ENCODE data around the gene LRRK2. TPM values are rescaled to one million over a fixed set of nuclear protein-coding genes. Genes with fewer than 3 reads are reported as not detected.
A peak's percentile ranks its signal among the peaks of the same experiment; 100 is the strongest.

The LRRK2 gene
- total and polyA plus RNA-seq, 8 donors = 2.5 to 11.2 (median 8.1) TPM

- intact Hi-C loops (cut with DNase I) = no loop called here
- DNase-seq = no peak
- no peak overlapping the region for H3K27ac ChIP-seq
- H3K4me1 ChIP-seq = peaks cover 0 to 12% (median 10%) of the 10 kb centered on the region in 3 donors
- H3K9me3 ChIP-seq = no peaks in the 10 kb centered on the region
- WGBS, 2 donors = 46 to 75% methylated on average over 4 of the region's 4 CpGs
- no peaks in the 10 kb centered on the region for H3K27me3 ChIP-seq
- no peaks in the 10 kb centered on the region for H3K36me3 ChIP-seq
- no peak for ATAC-seq
- TF ChIP-seq CTCF (IDR thresholded peaks at IDR 0.05) = no peak
- no peak overlapping the region for H3K4me3 ChIP-seq
- FAIRE-seq = no peak
These were observed 118.3 kb downstream of the LRRK2 start for GRCh38 chr12:40343124-40343523.

- no peak overlapping the region for H3K27ac ChIP-seq
- no peak for FAIRE-seq
- peaks cover 0 to 5% (median 3%) of the 10 kb centered on the region in 3 donors for H3K4me1 ChIP-seq
- WGBS, 2 donors = 13 to 26% methylated on average over 1 of the region's 1 CpG
- no peaks in the 10 kb centered on the region for H3K36me3 ChIP-seq
- DNase-seq = no peak
- H3K9me3 ChIP-seq = no peaks in the 10 kb centered on the region
- no peak for TF ChIP-seq CTCF (IDR thresholded peaks at IDR 0.05)
- H3K4me3 ChIP-seq = no peak overlapping the region
- no peaks in the 10 kb centered on the region for H3K27me3 ChIP-seq
- no peak for ATAC-seq
- intact Hi-C loops (cut with DNase I) = no loop called here
These were observed 119.5 kb downstream of the LRRK2 start for GRCh38 chr12:40344312-40344711.

- intact Hi-C loops (cut with DNase I) = no loop called here
- 69 to 78% methylated on average over 1 of the region's 1 CpG for WGBS, 2 donors
- Histone ChIP-seq H3K36me3 (peaks cover 0 to 5% (median 0%) of the 10 kb centered on the region in 3 donors), H3K27me3 (no peaks in the 10 kb centered on the region), H3K4me1 (no peaks in the 10 kb centered on the region), H3K9me3 (no peaks in the 10 kb centered on the region), H3K27ac (no peak overlapping the region), H3K4me3 (no peak overlapping the region)
- ATAC-seq = peak in 2 of 4 donors; percentile 15 to 38
- no peak for TF ChIP-seq CTCF (IDR thresholded peaks at IDR 0.05)
- DNase-seq = no peak
- FAIRE-seq = no peak
These were observed 127.2 kb downstream of the LRRK2 start for GRCh38 chr12:40351976-40352375.

- ATAC-seq = no peak
These were observed 150.3 kb downstream of the LRRK2 start for GRCh38 chr12:40375076-40375475.

More at GRCh38 chr12:40375076-40375475, 150.3 kb downstream of the LRRK2 start:
- intact Hi-C loops (cut with DNase I) = no loop called here
- no peak for TF ChIP-seq CTCF (IDR thresholded peaks at IDR 0.05)
- WGBS, 2 donors = 78 to 81% methylated on average over 6 of the region's 6 CpGs
- H3K36me3 ChIP-seq = no peaks in the 10 kb centered on the region
- no peak for FAIRE-seq
- no peak overlapping the region for H3K4me3 ChIP-seq
- no peak overlapping the region for H3K27ac ChIP-seq
- no peaks in the 10 kb centered on the region for H3K27me3 ChIP-seq
- H3K9me3 ChIP-seq = no peaks in the 10 kb centered on the region
- peaks cover 4 to 9% (median 8%) of the 10 kb centered on the region in 3 donors for H3K4me1 ChIP-seq
- DNase-seq = no peak
